AG04450 (cell line): ENCODE measurements around the gene ALKBH7. TPM values are rescaled to one million over a fixed set of nuclear protein-coding genes. Genes with fewer than 3 reads are reported as not detected.

Experiments
- CTCF ChIA-PET: fragments of 300-600, 350-600 bp; formaldehyde crosslinking; extraction: SDS; loops from one replicate; lab custom pipeline; 2022; ENCODE audit warnings: antibody characterized with exemption, inconsistent platforms; lab: Charles Lee
- POLR2A ChIA-PET: fragments of 350-600 bp; formaldehyde crosslinking; extraction: SDS; loops from one replicate; lab custom pipeline; 2021; ENCODE audit warnings: antibody characterized with exemption, inconsistent platforms; lab: Yijun Ruan, JAX
- DNase-seq: peaks from one replicate; pipeline ENCODE4 v3.0.0-alpha.2; 2011; ENCODE audit warnings: low read depth, low spot score
- H3K27ac ChIP-seq: one replicate; pipeline ENCODE4 v1.5.1; 2012; ENCODE audit warnings: low read depth, low read length, control low read depth
- H3K27me3 ChIP-seq: one replicate; pipeline ENCODE4 v1.6.0; 2012; ENCODE audit warnings: low read length; ENCODE audit not compliant: control insufficient read depth, insufficient read depth
- H3K4me3 ChIP-seq: 2 replicates; pipeline ENCODE4 v1.5.1; 2011; ENCODE audit warnings: mild to moderate bottlenecking, low read depth, low read length, control low read depth
- H3K9me3 ChIP-seq: 2 replicates; pipeline ENCODE4 v1.5.1; 2012; ENCODE audit warnings: low read length; ENCODE audit not compliant: control insufficient read depth, insufficient read depth
- polyA minus RNA-seq: library from RNA; depleted of rRNA, polyadenylated mRNA; stranded (reverse); fragments of >200 nt; gene quantifications from 2 replicates; pipeline ENCODE4 v1.2.3, GENCODE V29; 2011; rRNA and poly(A)+ RNA removed
- polyA plus RNA-seq: library from polyadenylated mRNA; depleted of rRNA; stranded (reverse); fragments of >200 nt; gene quantifications from 2 replicates; pipeline ENCODE4 v1.2.3, GENCODE V29; 2011; rRNA removed
- TF ChIP-seq, protein P1 (sequence below): IDR thresholded peaks from 2 replicates; pipeline ENCODE4 v1.5.1; 2011; ENCODE audit warnings: low read depth, low read length, control low read depth, inconsistent platforms

The ALKBH7 gene, protein sequence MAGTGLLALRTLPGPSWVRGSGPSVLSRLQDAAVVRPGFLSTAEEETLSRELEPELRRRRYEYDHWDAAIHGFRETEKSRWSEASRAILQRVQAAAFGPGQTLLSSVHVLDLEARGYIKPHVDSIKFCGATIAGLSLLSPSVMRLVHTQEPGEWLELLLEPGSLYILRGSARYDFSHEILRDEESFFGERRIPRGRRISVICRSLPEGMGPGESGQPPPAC
- polyA plus RNA-seq, result 11.6 and 16.4 TPM in 2 replicates
- 3.4 and 5.4 TPM in 2 replicates for polyA minus RNA-seq

DNA sequence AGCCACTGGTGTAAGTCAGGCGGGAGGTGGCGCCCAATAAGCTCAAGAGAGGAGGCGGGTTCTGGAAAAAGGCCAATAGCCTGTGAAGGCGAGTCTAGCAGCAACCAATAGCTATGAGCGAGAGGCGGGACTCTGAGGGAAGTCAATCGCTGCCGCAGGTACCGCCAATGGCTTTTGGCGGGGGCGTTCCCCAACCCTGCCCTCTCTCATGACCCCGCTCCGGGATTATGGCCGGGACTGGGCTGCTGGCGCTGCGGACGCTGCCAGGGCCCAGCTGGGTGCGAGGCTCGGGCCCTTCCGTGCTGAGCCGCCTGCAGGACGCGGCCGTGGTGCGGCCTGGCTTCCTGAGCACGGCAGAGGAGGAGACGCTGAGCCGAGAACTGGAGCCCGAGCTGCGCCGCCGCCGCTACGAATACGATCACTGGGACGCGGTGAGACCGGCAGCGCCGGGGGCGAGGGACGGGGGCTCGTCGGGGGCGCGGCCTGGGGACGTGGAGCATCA lies at the start of gene ALKBH7:
TSS of gene ALKBH7 (plus strand) at position 201 of the 502 bp plus-strand sequence. CDS start at position 228, 27 bp downstream.
- TF ChIP-seq, protein P1, sequence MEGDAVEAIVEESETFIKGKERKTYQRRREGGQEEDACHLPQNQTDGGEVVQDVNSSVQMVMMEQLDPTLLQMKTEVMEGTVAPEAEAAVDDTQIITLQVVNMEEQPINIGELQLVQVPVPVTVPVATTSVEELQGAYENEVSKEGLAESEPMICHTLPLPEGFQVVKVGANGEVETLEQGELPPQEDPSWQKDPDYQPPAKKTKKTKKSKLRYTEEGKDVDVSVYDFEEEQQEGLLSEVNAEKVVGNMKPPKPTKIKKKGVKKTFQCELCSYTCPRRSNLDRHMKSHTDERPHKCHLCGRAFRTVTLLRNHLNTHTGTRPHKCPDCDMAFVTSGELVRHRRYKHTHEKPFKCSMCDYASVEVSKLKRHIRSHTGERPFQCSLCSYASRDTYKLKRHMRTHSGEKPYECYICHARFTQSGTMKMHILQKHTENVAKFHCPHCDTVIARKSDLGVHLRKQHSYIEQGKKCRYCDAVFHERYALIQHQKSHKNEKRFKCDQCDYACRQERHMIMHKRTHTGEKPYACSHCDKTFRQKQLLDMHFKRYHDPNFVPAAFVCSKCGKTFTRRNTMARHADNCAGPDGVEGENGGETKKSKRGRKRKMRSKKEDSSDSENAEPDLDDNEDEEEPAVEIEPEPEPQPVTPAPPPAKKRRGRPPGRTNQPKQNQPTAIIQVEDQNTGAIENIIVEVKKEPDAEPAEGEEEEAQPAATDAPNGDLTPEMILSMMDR, result no peak
- CTCF ChIA-PET, result interaction anchor here (0.5 to 1.0 kb wide), 3 partner anchors 14 to 154 kb away, joined by 3 to 4 read pairs (median 3); no protein-coding TSS in a partner anchor
- POLR2A ChIA-PET, result interaction anchor here (0.5 to 2.0 kb wide), 10 partner anchors 10 to 1542 kb away, joined by 3 to 15 read pairs (median 6); partner anchors contain the start of genes CLPP, GTF2F1 and KHSRP

DNA sequence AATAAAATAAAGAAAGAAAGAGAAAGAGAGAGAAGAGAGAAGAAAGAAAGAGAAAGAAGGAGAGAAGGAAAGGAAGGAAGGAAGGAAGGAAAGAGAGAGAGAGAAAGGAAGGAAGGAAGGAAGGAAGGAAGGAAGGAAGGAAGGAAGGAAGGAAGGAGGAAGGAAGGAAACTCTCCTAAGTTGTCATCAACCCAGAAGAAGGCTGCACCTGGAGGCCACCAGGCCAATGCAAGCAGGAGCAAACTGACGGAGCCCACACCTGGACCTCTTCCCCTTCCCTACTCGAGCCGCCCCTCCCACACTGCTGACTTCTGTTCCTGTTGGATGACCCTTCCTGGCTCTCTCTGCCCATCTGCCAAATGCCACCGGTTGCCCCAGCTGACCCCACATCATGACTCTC lies 47.8 kb upstream of the ALKBH7 start:
- no peak overlapping the region for H3K27ac ChIP-seq
- H3K27me3 ChIP-seq, result peaks cover 6% of the 10 kb centered on the region
- no peak for DNase-seq
- ChIA-PET CTCF (no interaction called here), POLR2A (no interaction called here)
- TF ChIP-seq, protein P1, result no peak
- no peaks in the 10 kb centered on the region for H3K9me3 ChIP-seq
- H3K4me3 ChIP-seq, result no peak overlapping the region

More for the DNA sequence above, at the start of gene ALKBH7:
- H3K27me3 ChIP-seq, result no peaks in the 10 kb centered on the region
- H3K9me3 ChIP-seq, result peaks cover 3% of the 10 kb centered on the region; the same call in 1 of the 2 replicates
- DNase-seq, result peak; percentile 100
- peak within 1 kb of the TSS; percentile 93 for H3K27ac ChIP-seq
- peak within 1 kb of the TSS; percentile 77 for H3K4me3 ChIP-seq

DNA sequence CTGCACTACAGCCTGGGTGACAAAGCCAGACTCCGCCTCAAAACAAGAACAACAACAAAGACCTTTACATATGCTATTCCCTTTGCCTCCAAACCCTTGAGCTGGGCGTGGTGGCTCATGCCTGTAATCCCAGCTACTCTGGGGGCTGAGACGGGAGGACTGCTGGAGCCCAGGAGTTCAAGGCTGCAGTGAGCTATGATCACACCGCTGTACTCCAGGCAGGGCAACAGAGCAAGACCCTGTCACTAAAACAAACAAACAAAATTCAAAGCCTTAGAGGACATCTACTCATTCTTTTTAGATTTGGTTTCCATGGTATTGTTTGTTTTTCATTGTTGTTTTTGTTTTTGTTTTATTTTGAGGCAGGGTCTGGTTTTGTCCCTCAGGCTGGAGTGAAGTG lies 47.0 kb upstream of the ALKBH7 start:
- Histone ChIP-seq H3K4me3 (no peak overlapping the region), H3K27me3 (peaks cover 6% of the 10 kb centered on the region), H3K27ac (no peak overlapping the region), H3K9me3 (no peaks in the 10 kb centered on the region)
- TF ChIP-seq, protein P1, result no peak
- CTCF ChIA-PET, result no interaction called here
- no peak for DNase-seq
- POLR2A ChIA-PET, result no interaction called here

DNA sequence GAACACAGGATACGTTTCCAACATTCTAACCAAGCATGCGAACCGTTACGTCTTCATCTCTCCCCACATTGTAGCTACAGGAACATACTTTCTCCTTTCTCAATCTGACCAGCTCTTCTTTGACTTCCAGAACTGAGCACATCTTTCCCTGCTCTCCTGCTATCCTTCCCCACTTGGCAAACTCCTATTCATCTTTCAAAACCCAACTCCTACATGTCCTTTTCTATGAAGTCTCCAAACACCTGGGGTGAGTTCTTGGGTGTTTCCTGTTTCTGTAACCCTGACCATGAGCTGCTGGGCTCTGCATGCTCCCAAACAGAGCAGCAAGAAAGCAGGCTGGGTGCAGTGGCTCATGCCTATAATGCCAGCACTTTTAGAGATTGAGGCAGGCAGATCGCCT lies 45.8 kb upstream of the ALKBH7 start:
- no peaks in the 10 kb centered on the region for H3K9me3 ChIP-seq
- no peak overlapping the region for H3K4me3 ChIP-seq
- peaks cover 3% of the 10 kb centered on the region for H3K27me3 ChIP-seq
- TF ChIP-seq, protein P1, result no peak
- ChIA-PET CTCF (no interaction called here), POLR2A (no interaction called here)
- no peak overlapping the region for H3K27ac ChIP-seq
- DNase-seq, result no peak

DNA sequence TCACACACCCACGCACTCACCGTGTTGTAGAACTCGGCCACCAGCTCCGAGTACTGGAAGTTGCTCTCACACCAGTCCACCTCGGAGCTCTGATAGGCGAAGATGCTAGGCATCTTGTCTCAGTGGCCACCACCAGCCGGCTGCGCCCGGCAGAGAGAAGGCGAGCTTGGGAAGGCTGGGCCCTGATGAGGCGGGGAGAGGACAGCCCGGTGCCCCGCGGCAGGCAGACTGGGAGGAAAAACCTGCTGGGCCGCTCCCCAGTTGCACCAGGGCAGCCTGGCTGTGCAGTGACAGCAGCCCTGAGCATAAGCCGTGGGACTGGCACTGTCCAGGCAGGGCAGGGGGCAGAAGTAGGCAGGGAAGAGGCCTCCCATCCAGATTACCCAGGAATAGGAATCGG lies 39.2 kb upstream of the ALKBH7 start, which contains the start of gene ACER1:
TSS of gene ACER1 (minus strand) at position 174 of the 400 bp plus-strand sequence. CDS start at position 113, 61 bp downstream.
- DNase-seq, result no peak
- ChIA-PET CTCF (no interaction called here), POLR2A (interaction anchor here (0.6 kb wide), 1 partner anchor 19 kb away, joined by 3 read pairs; no protein-coding TSS in a partner anchor)
- H3K27ac ChIP-seq, result no peak within 1 kb of the TSS
- H3K9me3 ChIP-seq, result no peaks in the 10 kb centered on the region
- H3K4me3 ChIP-seq, result no peak within 1 kb of the TSS
- no peaks in the 10 kb centered on the region for H3K27me3 ChIP-seq
- TF ChIP-seq, protein P1, result no peak
